Tibial nerve (tissue), 3 donors: Measurements from ENCODE around the gene CTBP2.

ENCODE experiments used
- POLR2A ChIP-seq, 2 donors: fragments of 450-650 bp; IDR thresholded peaks; one replicate each; pipeline ENCODE4 v1.6.1; 2017; ENCODE audit warnings: antibody characterized with exemption in 2 of 2, mild to moderate bottlenecking in 2 of 2, moderate library complexity in 2 of 2
- TF ChIP-seq, protein P1 (sequence below), 5 experiments: fragments of 200-600 bp in 3 of 5; fragments of 450-650 bp in 2 of 5; sonication (generic) in 3 of 5; IDR thresholded peaks; one replicate each; pipeline ENCODE4 v1.5.1; 2016 to 2019; ENCODE audit warnings: antibody characterized with exemption in 5 of 5, mild to moderate bottlenecking in 3 of 5, moderate library complexity in 2 of 5

- TF ChIP-seq, protein P1, sequence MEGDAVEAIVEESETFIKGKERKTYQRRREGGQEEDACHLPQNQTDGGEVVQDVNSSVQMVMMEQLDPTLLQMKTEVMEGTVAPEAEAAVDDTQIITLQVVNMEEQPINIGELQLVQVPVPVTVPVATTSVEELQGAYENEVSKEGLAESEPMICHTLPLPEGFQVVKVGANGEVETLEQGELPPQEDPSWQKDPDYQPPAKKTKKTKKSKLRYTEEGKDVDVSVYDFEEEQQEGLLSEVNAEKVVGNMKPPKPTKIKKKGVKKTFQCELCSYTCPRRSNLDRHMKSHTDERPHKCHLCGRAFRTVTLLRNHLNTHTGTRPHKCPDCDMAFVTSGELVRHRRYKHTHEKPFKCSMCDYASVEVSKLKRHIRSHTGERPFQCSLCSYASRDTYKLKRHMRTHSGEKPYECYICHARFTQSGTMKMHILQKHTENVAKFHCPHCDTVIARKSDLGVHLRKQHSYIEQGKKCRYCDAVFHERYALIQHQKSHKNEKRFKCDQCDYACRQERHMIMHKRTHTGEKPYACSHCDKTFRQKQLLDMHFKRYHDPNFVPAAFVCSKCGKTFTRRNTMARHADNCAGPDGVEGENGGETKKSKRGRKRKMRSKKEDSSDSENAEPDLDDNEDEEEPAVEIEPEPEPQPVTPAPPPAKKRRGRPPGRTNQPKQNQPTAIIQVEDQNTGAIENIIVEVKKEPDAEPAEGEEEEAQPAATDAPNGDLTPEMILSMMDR (IDR thresholded peaks at IDR 0.05) = no peak
- no peak for TF ChIP-seq POLR2A (IDR thresholded peaks at IDR 0.05)
These were observed 54.6 kb downstream of the CTBP2 start for GRCh38 chr10:125105706-125106255.
